Activated CD8-positive, alpha-beta memory T cell treated with anti-CD3 and anti-CD28 coated beads for 1 hour (primary cell): ENCODE results near the gene TPPP3.

ENCODE experiments used
- DNase-seq, 2 donors: peaks; one replicate each; pipeline ENCODE4 v3.0.0-alpha.2; 2020; ENCODE audit warnings: low read depth in 1 of 2; ENCODE audit errors: extremely low read depth in 1 of 2

The TPPP3 gene

GRCh38 chr16:67406111-67406971 lies 13.0 kb upstream of the TPPP3 start:
- DNase-seq, result no peak

DNA sequence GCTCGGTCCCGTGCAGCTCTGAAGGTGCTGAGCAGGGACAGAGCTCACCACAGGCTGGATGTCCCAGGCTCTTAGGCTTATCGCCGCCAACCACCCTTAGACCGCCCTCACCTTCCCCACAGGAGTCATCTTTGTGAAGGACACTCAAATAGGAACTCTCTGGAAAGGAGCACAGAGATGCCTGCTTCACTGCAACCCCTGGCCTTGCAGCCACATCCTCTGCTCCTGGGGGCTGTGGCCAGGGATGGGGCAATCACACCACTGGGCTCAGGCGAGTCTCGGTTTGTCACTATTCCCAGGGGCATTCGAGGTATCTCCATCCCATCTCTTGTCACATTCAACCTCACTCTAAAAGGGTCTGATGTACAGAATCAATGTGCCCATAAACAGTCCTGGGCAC lies 12.0 kb upstream of the TPPP3 start:
- no peak for DNase-seq

GRCh38 chr16:67404740-67405226 lies 11.5 kb upstream of the TPPP3 start:
- no peak for DNase-seq

- DNase-seq, result no peak
Observed at GRCh38 chr16:67403976-67404555, 10.8 kb upstream of the TPPP3 start.

DNA sequence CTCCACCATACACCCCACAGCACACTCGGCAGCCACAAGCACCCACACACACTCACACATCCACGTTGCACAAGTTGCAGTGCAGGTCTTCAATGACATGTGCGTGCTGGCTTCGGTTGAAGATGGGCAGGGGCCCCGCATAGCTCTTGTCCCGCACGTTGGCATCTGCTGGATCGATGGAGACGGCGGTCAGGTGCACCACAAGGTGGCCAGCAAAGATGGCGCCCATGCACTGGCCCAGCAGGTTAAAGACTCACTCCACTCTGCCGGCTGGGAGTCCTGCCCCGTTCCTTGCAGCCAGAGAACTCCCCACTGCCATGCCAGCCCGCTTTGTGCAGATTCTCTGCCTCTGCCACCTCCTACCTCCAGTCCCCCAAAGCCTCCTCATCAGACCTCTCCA lies 7.6 kb upstream of the TPPP3 start:
- DNase-seq, result no peak

DNA sequence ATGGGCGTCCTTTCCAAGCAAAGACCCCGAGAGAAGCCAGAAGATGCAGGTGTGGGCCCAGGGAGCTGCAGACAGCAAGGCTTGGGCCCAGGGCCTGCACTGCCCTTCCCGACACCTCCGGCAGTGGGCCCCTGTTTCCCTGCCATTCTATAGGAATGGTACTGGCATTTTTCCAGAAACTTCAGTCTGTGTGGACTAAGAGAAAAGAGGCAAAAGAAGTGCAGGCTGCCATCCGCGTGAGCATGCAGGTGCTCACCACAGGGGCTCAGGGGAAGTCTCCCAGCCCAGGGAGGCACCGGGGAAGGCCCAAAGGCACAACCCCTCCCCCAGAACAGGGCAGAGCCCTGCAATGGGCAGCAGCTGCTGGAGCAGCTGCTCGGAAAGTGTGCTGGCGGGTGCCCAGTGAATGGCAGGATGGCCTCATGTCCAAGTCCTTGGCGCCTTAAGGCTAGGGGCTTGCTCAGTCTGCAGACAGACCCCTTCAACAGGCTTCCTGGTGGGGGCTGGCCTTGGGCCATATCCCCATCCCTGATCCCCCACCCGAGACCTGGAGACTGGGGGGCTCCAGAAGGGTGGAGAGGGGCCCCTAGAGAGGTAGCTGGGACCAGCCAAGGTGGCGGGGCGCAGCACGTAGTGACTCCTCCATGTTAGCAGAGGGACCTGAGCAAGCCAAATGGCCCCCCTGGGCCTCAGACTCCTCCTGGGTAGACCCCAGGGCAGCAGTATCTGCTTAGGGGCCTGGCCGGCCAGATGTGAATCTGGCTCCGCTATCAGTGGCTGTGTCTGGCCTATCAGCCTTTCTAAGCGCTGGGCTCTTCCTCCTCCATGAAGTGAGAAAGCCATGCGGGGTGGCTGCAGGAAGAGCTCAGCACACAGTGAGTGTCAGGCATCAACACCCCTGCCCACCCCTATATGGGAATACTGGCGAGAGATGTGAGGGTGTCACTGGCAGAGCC lies 6.7 kb upstream of the TPPP3 start:
- DNase-seq, result no peak

- DNase-seq, result peak in 1 of 2 donors; percentile 12
Observed at GRCh38 chr16:67399218-67399733, 6.0 kb upstream of the TPPP3 start.

DNA sequence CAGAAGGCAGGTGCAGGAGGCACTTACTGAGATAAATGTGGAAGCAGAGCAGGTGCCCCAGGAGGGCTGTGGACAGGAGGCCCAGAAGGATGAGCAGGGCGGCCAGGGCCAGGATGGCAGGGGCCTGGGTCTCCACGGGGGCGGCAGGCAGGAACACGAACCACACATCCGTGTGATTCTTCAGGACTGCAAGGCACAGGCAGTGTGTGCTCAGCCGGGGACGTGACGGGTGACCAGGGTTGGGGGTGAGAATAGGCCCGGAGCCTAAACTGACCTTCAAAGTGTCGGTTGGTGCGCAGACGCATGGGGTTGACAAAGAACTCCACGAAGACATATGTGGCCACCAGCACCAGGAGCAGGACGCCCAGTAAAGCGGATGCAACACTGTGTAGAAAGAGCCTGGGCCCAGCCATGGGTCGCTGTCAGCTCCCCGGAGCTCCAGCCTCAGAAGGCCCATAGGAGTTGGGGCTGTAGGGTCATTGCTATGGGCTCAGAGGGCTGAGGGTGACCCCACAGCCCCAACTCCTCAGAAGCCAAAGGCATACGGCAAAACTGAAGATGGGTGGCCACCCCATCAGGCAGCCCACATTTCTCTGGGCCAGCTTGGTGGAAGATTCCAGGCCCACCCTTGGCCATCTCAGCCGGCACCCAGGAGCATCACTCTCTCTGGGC lies 5.4 kb upstream of the TPPP3 start:
- no peak for DNase-seq

DNA sequence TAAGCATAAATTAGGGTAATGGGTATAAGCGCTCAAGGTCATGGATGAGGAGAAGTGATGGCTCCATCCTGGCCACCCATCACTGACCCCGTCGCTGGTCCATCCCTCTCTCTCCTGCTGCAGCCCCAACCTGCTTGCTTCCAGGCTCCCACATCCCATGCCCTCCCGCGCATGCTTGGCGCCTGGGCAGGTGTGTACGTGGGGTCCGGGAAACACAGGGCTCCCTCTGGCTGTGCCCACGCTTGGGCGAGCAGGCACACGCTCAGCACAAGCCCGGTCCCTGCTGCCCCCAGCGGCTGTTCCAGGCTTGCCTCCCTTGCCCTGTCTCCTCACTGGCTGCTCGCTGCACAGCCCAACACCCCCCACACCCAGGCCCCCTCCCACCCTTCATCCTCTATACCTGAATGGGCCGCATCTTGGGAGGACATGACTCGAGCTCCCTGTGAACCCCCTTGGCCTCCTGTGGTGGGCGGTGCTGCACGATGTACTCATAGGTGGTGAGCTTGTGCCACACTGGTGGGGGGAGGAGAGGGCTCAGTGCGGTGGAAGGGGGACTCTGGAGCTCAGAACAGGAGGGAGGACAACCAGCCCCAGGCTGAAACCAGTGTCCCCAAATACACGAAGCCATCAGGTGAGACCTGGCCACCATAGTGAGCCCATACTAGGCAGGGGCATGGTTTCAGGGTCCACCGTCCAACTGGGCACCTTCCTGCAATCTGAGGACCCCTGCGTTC lies 4.7 kb upstream of the TPPP3 start:
- DNase-seq, result no peak

DNA sequence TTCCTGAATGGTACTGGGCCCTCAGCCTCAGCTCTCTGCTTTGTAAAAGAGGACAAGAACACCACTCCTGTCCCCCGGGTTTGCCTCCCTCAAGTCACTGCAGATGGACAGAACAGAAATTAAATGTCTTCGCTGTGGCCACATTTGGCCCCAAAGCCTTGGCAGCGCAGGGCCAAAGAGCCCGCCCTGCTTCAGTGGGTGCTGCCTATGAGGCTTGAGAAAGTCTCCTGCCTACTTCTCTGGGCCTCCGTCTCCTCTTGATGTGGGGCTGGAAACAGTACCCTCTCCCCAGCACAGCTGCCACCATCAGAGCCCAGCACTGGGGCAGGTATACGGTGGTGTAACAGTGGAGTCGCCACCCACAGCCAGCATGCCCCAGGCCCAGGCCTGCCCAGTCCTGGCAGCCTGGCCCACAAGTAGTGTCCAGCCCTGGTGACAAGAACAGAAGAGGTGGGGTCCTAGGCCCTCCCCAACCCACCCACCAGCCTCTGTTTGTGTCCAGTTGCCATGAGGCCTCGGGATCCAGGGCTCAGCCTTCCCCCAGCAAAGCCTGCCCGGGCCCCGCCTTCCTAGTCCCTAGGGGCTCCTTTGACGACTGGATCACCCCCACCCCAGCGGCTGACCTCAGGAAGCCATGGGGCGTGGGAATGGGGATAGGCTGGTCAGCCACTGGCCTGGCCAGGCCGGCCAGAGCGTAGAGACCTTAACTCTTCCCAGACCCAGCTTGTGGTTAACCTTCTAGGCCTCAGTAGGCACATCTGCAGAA lies 3.9 kb upstream of the TPPP3 start:
- DNase-seq, result no peak

GRCh38 chr16:67396159-67397035 lies 3.1 kb upstream of the TPPP3 start:
- DNase-seq, result no peak

GRCh38 chr16:67395458-67396158 lies 2.3 kb upstream of the TPPP3 start:
- no peak for DNase-seq

DNA sequence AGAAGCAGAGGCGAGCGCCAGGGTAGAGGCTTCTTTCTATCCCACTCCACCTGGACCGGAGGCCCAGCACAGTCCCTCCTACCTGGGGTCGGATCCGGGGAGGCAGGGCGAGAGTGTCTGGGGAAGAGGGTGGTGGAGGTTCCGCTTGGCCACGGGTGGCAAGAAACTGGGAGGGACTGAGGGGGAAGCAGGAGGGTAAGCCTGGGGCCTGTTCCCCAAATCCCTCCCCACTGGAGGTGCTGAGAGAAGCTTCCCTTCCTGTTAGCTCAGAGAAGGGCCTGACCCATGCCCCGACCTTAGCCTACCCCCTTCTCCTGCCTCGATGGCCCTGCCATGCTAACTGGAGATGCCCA lies 1.8 kb upstream of the TPPP3 start:
- DNase-seq, result no peak

- no peak for DNase-seq
Observed at GRCh38 chr16:67394155-67395104, 1.1 kb upstream of the TPPP3 start.

GRCh38 chr16:67393788-67394154 lies 473 bp upstream of the TPPP3 start:
- DNase-seq, result no peak

DNA sequence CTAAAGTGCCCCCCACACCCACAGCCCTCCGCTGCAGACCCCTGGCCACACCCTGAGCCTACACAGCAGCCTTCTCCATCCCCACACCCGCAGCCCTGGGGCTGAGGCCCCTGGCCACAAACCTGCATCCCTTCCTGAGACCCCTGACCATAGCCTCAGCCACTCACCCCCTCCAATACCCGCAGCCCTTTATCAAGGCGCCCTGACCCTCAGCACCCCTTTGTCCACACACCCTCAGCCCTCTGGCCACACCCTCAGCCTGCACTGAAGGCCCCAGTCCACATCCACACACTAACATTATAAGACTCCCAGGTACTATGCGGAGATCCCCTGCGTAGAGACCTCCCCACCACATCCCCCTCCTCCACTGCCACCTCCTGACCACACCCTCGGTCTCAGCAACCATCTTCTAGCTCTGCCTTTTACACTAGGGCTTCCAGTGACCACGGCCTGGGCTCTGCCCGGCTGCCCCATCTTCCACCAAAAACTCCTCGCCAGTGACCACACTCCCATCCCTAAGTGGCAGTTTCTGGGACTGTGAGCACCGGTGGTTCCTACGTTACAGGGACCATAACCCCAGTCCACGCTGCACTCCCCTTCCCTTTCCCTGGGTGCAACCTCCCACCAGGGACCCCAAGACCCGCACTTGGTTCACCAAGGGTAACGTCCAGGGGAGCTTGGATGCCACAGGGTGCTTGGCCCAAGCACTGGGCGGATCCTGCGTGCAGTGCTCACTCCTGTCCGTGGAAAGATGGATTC lies 818 bp downstream of the TPPP3 start:
- DNase-seq, result no peak
